Measurements from ENCODE around the gene KDM2A. TPM values are rescaled to one million over a fixed set of nuclear protein-coding genes. Genes with fewer than 3 reads are reported as not detected.

Gene KDM2A
- total RNA-seq, 1 donor from 2014 or later: 40.7 TPM

- ATAC-seq (ENCODE audit: poor library complexity) (peak; percentile 62), DNase-seq (peak; percentile 74)
- intact Hi-C loops (cut with DNase I): loop anchor here (5.0 kb wide), 1 partner anchor 35 kb away; the partner anchor contains the start of gene GRK2
Observed at GRCh38 chr11:67301951-67302516, 183.0 kb downstream of the KDM2A start.

DNA sequence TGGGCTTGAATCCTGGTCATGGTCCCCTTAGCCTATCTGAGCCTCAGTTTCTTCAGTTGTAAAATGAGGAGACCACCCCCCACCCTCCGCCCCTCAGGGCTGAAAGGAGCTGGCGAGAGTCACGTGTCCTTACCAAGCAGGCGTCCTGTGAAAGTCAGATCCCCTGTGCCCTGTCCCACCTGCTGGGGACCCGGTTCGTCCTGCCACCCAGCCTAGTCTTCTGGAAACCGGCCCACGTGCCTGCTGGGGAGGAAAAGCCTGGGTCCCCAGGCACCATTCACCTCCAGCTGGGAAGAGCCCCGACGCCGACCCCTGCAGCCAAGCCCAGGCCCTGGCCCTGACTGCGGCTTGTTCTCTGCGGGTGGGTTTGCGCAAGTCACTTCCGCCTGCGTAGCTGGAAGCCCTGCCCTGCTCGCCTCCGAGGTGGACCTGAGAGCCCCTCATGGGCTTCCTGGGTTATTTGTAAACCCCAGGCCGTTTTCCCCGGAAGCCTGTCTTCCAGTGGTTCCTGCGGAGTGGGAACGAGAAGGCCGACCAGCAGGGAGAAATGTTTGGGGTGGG lies 183.6 kb downstream of the KDM2A start:
- intact Hi-C loops (cut with DNase I): loop anchor here (5.0 kb wide), 1 partner anchor 35 kb away; the partner anchor contains the start of gene GRK2
- DNase-seq (peak; percentile 69), ATAC-seq (ENCODE audit: poor library complexity) (peak; percentile 32)

GRCh38 chr11:67303132-67303834 lies 184.2 kb downstream of the KDM2A start, which contains the start of gene SSH3:
Gene SSH3 (plus strand): TSS chr11:67303530. CDS start chr11:67303626, 96 bp downstream.
- intact Hi-C loops (cut with DNase I): loop anchor here (5.0 kb wide), 1 partner anchor 36 kb away; the partner anchor contains the start of gene GRK2
- ATAC-seq (ENCODE audit: poor library complexity) (peak; percentile 93), DNase-seq (peak; percentile 90)

GRCh38 chr11:67303835-67304411 lies 184.9 kb downstream of the KDM2A start:
- DNase-seq (peak; percentile 61), ATAC-seq (ENCODE audit: poor library complexity) (peak; percentile 24)
- intact Hi-C loops (cut with DNase I): loop anchor here (5.0 kb wide), 1 partner anchor 37 kb away; the partner anchor contains the start of gene GRK2

DNA sequence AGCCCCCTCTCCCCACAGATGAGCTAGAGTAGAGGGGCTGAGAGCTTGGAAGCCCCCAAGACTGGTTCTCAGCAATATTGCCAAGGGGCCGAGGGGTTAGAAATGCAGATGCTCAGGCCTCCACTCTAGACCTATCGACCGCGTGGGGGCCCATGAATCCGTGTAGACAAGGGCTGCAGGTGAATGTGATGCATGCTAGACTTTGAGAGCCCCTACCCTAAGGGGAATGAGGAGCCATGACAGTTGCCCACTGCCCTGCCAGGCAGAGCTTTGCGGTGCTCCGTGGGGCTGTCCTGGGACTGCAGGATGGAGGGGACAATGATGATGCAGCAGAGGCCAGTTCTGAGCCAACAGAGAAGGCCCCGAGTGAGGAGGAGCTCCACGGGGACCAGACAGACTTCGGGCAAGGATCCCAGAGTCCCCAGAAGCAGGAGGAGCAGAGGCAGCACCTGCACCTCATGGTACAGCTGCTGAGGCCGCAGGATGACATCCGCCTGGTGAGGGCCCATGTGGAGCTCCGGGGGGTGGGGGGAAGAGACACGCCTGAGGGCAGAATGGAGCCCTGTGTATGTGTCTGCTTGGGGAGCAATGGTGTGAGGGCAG lies 185.5 kb downstream of the KDM2A start:
- DNase-seq: no peak
- no peak for ATAC-seq (ENCODE audit: poor library complexity)
- intact Hi-C loops (cut with DNase I): loop anchor here (5.0 kb wide), 1 partner anchor 37 kb away; the partner anchor contains the start of gene GRK2

- intact Hi-C loops (cut with DNase I): no loop called here
- no peak for ATAC-seq (ENCODE audit: poor library complexity)
- DNase-seq: no peak
Observed at GRCh38 chr11:67306769-67307544, 187.9 kb downstream of the KDM2A start.

GRCh38 chr11:67307545-67308001 lies 188.5 kb downstream of the KDM2A start:
- ATAC-seq (ENCODE audit: poor library complexity): no peak
- no peak for DNase-seq
- intact Hi-C loops (cut with DNase I): no loop called here

Other genes with a start within 250 kb of the KDM2A start
- 8.6 TPM for gene PC, start 160.9 kb upstream of the KDM2A start, total RNA-seq
- not detected for gene C11orf86, start 144.0 kb upstream of the KDM2A start, total RNA-seq
- 0.13 TPM for gene SYT12, start 96.1 kb upstream of the KDM2A start, total RNA-seq
- 66.8 TPM for gene RHOD, start 62.4 kb upstream of the KDM2A start, total RNA-seq
- gene GRK2, start 147.2 kb downstream of the KDM2A start, total RNA-seq: 53.4 TPM
- gene ANKRD13D, start 170.0 kb downstream of the KDM2A start, total RNA-seq: 11.6 TPM
- gene SSH3, start 184.3 kb downstream of the KDM2A start, total RNA-seq: 12.1 TPM
- gene POLD4, start 234.3 kb downstream of the KDM2A start, total RNA-seq: 39.9 TPM